ENCODE measurements around the gene TMC6. TPM values are rescaled to one million over a fixed set of nuclear protein-coding genes. Genes with fewer than 3 reads are reported as not detected.

Gene TMC6
- total RNA-seq, 4 donors from 2014 or later = 18.5 to 78.2 (median 23.6) TPM

DNA sequence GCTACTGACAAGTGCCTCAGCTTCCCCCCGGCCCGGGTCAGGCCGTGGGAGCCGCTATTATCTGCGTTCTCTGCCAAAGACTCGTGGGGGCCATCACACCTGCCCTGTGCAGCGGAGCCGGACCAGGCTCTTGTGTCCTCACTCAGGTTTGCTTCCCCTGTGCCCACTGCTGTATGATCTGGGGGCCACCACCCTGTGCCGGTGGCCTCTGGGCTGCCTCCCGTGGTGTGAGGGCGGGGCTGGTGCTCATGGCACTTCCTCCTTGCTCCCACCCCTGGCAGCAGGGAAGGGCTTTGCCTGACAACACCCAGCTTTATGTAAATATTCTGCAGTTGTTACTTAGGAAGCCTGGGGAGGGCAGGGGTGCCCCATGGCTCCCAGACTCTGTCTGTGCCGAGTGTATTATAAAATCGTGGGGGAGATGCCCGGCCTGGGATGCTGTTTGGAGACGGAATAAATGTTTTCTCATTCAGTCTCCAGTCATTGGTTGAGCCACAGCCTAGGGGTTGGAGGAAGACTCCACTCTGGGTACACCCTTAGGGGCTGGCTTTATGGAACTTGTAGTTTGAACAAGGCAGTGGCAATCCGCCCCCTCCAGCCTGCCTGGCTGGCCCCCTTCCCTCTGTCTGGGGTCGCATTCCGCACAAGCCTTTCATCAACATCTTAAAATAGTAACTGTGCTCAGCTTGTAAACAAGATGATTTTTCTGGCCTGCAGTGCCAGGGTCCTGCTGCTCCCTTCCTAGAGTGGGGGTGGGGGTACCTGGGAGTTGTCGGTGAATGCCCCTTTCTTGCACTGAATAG lies 43.9 kb upstream of the TMC6 start:
- TF ChIP-seq, protein P1, sequence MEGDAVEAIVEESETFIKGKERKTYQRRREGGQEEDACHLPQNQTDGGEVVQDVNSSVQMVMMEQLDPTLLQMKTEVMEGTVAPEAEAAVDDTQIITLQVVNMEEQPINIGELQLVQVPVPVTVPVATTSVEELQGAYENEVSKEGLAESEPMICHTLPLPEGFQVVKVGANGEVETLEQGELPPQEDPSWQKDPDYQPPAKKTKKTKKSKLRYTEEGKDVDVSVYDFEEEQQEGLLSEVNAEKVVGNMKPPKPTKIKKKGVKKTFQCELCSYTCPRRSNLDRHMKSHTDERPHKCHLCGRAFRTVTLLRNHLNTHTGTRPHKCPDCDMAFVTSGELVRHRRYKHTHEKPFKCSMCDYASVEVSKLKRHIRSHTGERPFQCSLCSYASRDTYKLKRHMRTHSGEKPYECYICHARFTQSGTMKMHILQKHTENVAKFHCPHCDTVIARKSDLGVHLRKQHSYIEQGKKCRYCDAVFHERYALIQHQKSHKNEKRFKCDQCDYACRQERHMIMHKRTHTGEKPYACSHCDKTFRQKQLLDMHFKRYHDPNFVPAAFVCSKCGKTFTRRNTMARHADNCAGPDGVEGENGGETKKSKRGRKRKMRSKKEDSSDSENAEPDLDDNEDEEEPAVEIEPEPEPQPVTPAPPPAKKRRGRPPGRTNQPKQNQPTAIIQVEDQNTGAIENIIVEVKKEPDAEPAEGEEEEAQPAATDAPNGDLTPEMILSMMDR (IDR thresholded peaks at IDR 0.05; ENCODE audit: low read depth) = no peak

DNA sequence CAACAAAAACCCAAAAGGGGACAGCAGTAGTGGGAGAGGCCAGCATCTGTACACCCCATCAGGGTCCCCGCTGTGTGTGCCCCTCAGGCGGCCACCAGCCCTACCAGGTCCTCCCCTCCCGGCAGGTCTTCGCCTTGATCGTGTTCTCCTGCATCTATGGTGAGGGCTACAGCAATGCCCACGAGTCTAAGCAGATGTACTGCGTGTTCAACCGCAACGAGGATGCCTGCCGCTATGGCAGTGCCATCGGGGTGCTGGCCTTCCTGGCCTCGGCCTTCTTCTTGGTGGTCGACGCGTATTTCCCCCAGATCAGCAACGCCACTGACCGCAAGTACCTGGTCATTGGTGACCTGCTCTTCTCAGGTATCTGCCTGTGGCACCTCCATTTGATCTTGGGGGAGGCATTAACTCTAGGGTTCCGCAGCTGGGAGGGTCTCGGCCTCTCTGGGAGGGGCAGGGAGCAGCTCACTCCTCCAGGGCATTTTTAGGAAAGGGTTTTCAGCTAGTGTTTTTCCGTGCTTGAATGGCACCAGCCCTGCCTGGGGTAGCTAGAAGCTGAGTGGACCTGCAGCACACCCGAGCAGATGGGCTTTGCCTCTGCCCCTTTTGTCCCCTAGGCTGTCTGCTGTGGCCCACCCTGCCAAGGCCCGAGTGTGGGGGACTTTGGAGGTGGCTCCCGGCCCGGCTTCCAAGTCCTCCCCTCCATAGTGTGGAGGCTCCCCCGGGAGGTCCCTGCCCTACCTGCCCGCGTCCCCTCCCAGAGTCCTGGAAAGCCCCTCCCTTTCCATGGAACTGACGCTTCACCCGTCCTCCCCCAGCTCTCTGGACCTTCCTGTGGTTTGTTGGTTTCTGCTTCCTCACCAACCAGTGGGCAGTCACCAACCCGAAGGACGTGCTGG lies 42.4 kb upstream of the TMC6 start:
- TF ChIP-seq, protein P1 (IDR thresholded peaks at IDR 0.05; ENCODE audit: low read depth) = no peak

DNA sequence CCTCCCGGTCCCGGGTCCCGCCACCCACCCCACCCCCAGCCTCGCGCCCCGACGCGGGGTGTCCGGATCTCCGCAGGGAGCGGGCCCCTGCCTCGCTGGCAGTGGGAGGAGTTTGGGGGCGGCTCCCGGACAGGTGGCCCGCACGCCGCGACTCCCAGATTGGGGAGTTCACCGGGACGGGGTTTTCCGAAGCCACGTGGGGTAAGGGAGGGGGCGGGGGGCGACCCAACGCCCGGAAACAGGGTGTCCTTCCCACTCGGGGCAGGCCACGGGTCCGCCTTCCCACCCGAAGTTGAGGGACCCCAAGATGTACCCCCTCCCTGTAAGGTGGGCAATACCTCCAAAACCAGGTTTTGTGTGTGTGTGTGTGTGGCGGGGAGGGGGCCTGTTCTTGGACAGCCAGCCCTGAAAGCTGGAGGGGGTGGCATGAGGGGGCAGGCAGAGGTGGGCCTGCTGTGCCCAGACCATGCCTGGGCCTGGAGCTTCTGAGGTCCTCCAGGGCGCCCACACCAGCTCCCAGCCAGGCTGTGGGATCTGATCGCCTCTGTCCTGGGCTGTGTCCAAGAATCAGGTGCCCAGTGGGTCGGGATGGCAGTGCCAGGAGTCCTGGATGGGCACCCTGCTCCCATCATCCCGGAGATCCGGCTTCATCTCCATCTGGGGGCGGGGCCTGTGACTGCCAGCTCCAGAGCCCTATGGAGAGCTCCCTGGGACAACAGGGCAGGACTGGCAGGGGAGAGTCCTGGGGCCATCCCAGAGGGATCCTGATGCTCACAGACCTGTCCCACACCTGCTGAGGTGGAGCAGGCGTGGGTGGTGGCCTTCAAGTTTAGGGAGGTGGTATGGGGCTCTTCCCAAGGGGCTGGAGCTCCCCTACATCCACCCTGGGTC lies 40.6 kb upstream of the TMC6 start:
- TF ChIP-seq, protein P1 (IDR thresholded peaks at IDR 0.05; ENCODE audit: low read depth) = no peak

DNA sequence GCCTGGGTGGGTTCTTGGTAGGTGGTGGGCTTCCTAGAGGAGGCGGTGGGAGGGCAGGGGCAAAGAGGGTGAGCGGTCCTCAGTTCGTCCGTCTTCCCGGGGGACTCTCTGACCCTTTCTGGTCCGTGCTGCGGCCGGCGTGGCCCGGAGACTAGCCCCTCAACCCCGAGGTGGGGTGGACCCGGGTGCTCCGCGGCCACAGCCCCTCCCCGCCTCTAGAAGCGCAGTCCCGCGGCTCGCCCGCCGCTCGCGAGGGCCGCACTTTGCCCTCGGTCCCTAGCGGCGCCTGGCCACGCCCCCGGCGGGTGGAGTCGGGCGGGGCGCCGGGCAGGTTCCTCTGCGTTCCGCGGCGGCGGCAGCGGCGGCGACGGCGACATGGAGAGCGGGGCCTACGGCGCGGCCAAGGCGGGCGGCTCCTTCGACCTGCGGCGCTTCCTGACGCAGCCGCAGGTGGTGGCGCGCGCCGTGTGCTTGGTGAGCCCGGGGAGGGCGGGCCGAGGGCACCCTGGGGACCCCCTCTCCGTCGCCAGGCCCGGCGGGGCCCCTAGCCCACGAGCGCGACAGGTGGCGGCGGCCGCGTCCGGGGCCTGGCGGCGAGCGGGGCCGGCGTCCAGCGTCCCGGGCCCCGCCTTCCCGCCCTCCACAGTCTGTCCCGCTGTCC lies 39.8 kb upstream of the TMC6 start, which contains the start of gene SYNGR2:
TSS of gene SYNGR2 (plus strand) at position 340 of the 661 bp plus-strand sequence. CDS start at position 376, 36 bp downstream.
- TF ChIP-seq, protein P1 (IDR thresholded peaks at IDR 0.05; ENCODE audit: low read depth) = no peak

DNA sequence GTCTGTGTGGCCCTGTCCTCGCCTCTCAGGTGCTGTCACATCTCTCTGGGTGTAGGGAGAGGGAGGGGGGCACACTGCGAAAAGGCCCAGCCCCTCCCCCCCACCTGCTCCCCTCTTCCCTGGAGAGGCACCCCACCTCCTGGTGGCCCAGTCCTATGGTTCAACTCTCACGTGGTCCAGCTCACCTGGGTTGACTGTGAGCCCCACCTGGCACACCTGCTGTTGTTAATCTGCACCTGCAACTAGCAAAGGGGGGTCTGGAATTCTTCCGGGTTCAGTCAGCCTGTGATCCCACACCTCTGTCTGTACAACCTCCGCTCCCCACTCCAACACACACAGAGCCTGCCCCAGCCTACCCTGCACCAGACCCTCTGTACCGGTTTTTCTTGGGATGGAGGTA lies 37.9 kb upstream of the TMC6 start:
- TF ChIP-seq, protein P1 (IDR thresholded peaks at IDR 0.05; ENCODE audit: low read depth) = no peak

DNA sequence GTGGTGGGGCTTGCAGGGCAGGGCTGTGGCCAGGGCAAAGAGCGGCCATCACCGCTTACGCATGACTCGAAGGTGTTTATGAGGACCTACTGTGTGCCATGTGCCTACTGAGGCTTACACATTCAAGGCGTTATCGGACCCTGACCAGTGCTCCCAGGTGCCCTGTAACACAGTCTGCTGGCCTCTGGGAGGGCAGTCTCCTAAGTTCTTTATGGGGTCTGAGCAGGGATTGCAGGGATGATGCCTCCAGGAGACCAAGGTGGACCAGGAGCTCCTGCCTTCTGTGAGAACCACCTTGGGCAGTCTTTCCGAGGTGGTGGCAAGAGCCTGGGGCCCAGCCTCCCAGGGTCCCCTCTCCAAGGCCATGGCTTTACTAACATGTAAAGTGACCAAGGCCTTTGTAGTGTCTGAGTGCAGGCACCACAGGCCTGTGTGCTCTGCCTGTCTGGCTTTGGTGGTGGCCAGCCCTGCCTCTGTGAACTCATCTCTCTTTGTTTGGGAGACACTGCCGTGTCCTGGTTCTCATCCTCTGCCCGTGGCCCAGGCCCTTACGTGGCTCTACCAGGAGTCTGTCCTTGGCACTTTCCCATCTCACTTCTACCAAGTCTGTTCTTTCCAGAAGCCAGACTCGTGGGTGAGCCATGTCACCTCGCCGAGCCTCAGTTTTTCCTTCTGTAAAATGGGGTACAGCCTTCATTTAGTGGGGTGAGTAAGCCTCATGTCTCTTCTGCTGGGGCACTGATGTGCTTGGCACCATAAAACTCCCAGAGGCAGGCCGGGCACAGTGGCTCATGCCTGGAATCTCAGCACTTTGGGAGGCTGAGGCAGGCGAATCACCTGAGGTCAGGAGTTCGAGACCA lies 36.4 kb upstream of the TMC6 start:
- TF ChIP-seq, protein P1 (IDR thresholded peaks at IDR 0.05; ENCODE audit: low read depth) = no peak

All from subcutaneous adipose tissue (tissue), 4 donors.